H1 (cell line): ENCODE measurements around the gene SLC52A3. TPM values are rescaled to one million over a fixed set of nuclear protein-coding genes. Genes with fewer than 3 reads are reported as not detected.

Experiments
- ATF2 ChIP-seq: IDR thresholded peaks from 2 replicates; pipeline ENCODE4 v1.6.1; 2012; ENCODE audit warnings: low read length, inconsistent platforms
- CHD7 ChIP-seq: fragments of 300-600 bp; sonication (generic); IDR thresholded peaks from 2 replicates; pipeline ENCODE4 v1.7.1; 2012; ENCODE audit warnings: low read length, moderate library complexity, mild to moderate bottlenecking, inconsistent platforms; ENCODE audit not compliant: insufficient replicate concordance
- EGR1 ChIP-seq: IDR thresholded peaks from 2 replicates; pipeline ENCODE4 v1.6.1; 2011; ENCODE audit warnings: low read depth, low read length, borderline replicate concordance
- EZH2 ChIP-seq: fragments of 200-600 bp; sonication (generic); IDR thresholded peaks from 2 replicates; pipeline ENCODE4 v1.7.1; 2012; ENCODE audit warnings: low read depth, mild to moderate bottlenecking, moderate library complexity, low read length, inconsistent platforms; ENCODE audit not compliant: severe bottlenecking
- RFX5 ChIP-seq: IDR thresholded peaks from 2 replicates; pipeline ENCODE4 v1.6.1; 2011; ENCODE audit warnings: low read depth, low read length, improper control_type of control experiment, borderline replicate concordance
- SP1 ChIP-seq: IDR thresholded peaks from 2 replicates; pipeline ENCODE4 v1.6.1; 2011; ENCODE audit warnings: low read depth, low read length
- SUZ12 ChIP-seq: fragments of 200-600 bp; sonication (generic); IDR thresholded peaks from 2 replicates; pipeline ENCODE4 v1.6.1; 2012; ENCODE audit warnings: mild to moderate bottlenecking, inconsistent platforms, low read length, moderate library complexity, mixed read lengths
- polyA plus RNA-seq, 7 experiments: library from polyadenylated mRNA; depleted of rRNA in 3 of 7; stranded (reverse) in 5 of 7; unstranded in 2 of 7; fragments of >200 nt in 5 of 7; fragments of 200-250 nt in 2 of 7; gene quantifications; 1 replicate in 5 of 7; 2 replicates in 1 of 7; 4 replicates in 1 of 7; pipeline versions ENCODE4 v1.2.1 to v1.2.3, GENCODE V29; 2011 to 2013; ENCODE audit warnings: missing spikeins in 2 of 7, mixed read lengths in 2 of 7
- total RNA-seq: library from RNA; stranded (reverse); fragmentation: NEBNext Ultra II Directional; extraction: Animal tissue kit (Norgen Biotek cat#: 25700); gene quantifications from 2 replicates; pipeline ENCODE4 v1.2.1, GENCODE V29; 2021

Gene SLC52A3
- total and polyA plus RNA-seq, 2 of the 8 experiments (the other 6 are each of a cell fraction or from before 2014, with no cell fraction given), result 2.3 to 4.2 TPM

- no peak for TF ChIP-seq ATF2
- no peak for TF ChIP-seq SP1
- no peak for TF ChIP-seq EGR1
- TF ChIP-seq CHD7, result no peak
- TF ChIP-seq RFX5, result no peak
- TF ChIP-seq EZH2, result no peak
- no peak for TF ChIP-seq SUZ12
These were observed 28.1 kb downstream of the SLC52A3 start (continued) for GRCh38 chr20:740162-740561.
